ENCODE measurements around the gene SLC6A6.

SLC6A6 gene

GRCh38 chr3:14524920-14525660 is 122.7 kb downstream of the SLC6A6 start:
- no peak for DNase-seq

- DNase-seq: peak; percentile 71
Observed at GRCh38 chr3:14525685-14526631, 123.6 kb downstream of the SLC6A6 start.

- no peak for DNase-seq
Observed at GRCh38 chr3:14528081-14528480, 125.7 kb downstream of the SLC6A6 start.

GRCh38 chr3:14531856-14532395 is 129.5 kb downstream of the SLC6A6 start:
- no peak for DNase-seq

GRCh38 chr3:14532691-14533456 is 130.5 kb downstream of the SLC6A6 start:
- no peak for DNase-seq

GRCh38 chr3:14533457-14533958 is 131.1 kb downstream of the SLC6A6 start:
- no peak for DNase-seq

- DNase-seq: no peak
Observed at GRCh38 chr3:14534516-14535191, 132.2 kb downstream of the SLC6A6 start.

GRCh38 chr3:14535616-14536015 is 133.2 kb downstream of the SLC6A6 start:
- DNase-seq: no peak

GRCh38 chr3:14536055-14536815 is 133.8 kb downstream of the SLC6A6 start:
- no peak for DNase-seq

GRCh38 chr3:14536837-14537589 is 134.6 kb downstream of the SLC6A6 start:
- no peak for DNase-seq

- DNase-seq: no peak
Observed at GRCh38 chr3:14537590-14538450, 135.4 kb downstream of the SLC6A6 start.

- no peak for DNase-seq
Observed at GRCh38 chr3:14538451-14539088, 136.2 kb downstream of the SLC6A6 start.

All from fibroblast of skin of back (primary cell).